ENCODE results near the gene BDKRB2. TPM values are rescaled to one million over a fixed set of nuclear protein-coding genes. Genes with fewer than 3 reads are reported as not detected.

The BDKRB2 gene
- total and polyA plus RNA-seq, 2 experiments from 2014 or later: 0.14 to 0.21 TPM

DNA sequence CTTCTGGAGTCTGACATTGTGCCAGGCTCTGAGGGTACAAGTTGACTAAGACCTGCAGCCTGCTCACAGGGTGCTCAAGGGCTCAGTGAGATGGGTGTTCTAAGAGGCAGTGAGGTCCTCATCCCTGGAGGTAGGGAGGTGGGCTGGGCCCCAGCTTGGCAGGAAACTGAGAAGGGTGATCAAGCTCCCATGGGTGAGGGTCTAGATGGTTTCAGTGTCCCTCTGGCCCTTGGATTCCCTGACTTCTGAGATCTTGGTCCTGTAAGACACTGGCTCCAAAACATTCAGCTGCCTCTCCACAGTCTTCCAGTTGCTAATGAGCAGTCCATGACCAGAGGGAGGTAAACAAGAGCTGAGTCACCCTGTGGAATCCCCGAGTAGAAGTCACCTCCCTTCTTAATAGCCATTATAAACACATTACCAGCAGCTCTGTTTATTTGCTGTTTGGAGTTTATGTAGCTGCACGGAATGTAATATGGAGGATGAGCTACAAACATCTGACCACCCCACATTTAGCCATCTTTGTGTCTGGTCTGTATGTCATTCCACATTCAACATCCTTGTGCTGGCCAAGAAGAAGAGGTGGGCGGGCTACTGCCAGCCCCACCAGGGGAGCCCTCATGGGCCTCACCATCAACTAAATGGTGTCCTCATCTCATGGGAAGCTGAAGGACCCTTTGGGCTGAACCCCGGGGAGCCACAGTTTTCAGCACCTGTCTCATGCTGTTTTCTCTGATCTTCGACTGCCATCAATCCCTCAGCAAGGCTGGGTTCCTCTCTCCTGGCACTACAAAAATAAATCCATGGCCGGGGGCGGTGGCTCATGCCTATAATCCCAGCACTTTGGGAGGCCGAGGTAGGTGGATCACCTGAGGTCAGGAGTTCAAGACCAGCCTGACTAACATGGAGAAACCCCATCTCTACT is 37.2 kb upstream of the BDKRB2 start:
- no peak overlapping the region for H3K27ac Mint-ChIP-seq
- H3K4me2 ChIP-seq: no peak overlapping the region

More for the DNA sequence above, 37.2 kb upstream of the BDKRB2 start:
- H3K9me3 Mint-ChIP-seq: no peaks in the 10 kb centered on the region; the same call in 2 of the 3 replicates
- H3K27me3 ChIP-seq (ENCODE audit: insufficient read depth): no peaks in the 10 kb centered on the region
- H3K4me3 Mint-ChIP-seq: no peak overlapping the region
- no peaks in the 10 kb centered on the region for H3F3A ChIP-seq (replicated peaks; ENCODE audit: low read depth)
- no peaks in the 10 kb centered on the region for H3K79me2 ChIP-seq (replicated peaks; ENCODE audit: insufficient read depth)
- H3K27me3 Mint-ChIP-seq (ENCODE audit: insufficient read depth, low read depth, poor library complexity): peaks cover 2% of the 10 kb centered on the region
- no peak for TF ChIP-seq EZH2phosphoT487 (IDR thresholded peaks at IDR 0.05; ENCODE audit: unreplicated experiment)
- TF ChIP-seq, protein P1, sequence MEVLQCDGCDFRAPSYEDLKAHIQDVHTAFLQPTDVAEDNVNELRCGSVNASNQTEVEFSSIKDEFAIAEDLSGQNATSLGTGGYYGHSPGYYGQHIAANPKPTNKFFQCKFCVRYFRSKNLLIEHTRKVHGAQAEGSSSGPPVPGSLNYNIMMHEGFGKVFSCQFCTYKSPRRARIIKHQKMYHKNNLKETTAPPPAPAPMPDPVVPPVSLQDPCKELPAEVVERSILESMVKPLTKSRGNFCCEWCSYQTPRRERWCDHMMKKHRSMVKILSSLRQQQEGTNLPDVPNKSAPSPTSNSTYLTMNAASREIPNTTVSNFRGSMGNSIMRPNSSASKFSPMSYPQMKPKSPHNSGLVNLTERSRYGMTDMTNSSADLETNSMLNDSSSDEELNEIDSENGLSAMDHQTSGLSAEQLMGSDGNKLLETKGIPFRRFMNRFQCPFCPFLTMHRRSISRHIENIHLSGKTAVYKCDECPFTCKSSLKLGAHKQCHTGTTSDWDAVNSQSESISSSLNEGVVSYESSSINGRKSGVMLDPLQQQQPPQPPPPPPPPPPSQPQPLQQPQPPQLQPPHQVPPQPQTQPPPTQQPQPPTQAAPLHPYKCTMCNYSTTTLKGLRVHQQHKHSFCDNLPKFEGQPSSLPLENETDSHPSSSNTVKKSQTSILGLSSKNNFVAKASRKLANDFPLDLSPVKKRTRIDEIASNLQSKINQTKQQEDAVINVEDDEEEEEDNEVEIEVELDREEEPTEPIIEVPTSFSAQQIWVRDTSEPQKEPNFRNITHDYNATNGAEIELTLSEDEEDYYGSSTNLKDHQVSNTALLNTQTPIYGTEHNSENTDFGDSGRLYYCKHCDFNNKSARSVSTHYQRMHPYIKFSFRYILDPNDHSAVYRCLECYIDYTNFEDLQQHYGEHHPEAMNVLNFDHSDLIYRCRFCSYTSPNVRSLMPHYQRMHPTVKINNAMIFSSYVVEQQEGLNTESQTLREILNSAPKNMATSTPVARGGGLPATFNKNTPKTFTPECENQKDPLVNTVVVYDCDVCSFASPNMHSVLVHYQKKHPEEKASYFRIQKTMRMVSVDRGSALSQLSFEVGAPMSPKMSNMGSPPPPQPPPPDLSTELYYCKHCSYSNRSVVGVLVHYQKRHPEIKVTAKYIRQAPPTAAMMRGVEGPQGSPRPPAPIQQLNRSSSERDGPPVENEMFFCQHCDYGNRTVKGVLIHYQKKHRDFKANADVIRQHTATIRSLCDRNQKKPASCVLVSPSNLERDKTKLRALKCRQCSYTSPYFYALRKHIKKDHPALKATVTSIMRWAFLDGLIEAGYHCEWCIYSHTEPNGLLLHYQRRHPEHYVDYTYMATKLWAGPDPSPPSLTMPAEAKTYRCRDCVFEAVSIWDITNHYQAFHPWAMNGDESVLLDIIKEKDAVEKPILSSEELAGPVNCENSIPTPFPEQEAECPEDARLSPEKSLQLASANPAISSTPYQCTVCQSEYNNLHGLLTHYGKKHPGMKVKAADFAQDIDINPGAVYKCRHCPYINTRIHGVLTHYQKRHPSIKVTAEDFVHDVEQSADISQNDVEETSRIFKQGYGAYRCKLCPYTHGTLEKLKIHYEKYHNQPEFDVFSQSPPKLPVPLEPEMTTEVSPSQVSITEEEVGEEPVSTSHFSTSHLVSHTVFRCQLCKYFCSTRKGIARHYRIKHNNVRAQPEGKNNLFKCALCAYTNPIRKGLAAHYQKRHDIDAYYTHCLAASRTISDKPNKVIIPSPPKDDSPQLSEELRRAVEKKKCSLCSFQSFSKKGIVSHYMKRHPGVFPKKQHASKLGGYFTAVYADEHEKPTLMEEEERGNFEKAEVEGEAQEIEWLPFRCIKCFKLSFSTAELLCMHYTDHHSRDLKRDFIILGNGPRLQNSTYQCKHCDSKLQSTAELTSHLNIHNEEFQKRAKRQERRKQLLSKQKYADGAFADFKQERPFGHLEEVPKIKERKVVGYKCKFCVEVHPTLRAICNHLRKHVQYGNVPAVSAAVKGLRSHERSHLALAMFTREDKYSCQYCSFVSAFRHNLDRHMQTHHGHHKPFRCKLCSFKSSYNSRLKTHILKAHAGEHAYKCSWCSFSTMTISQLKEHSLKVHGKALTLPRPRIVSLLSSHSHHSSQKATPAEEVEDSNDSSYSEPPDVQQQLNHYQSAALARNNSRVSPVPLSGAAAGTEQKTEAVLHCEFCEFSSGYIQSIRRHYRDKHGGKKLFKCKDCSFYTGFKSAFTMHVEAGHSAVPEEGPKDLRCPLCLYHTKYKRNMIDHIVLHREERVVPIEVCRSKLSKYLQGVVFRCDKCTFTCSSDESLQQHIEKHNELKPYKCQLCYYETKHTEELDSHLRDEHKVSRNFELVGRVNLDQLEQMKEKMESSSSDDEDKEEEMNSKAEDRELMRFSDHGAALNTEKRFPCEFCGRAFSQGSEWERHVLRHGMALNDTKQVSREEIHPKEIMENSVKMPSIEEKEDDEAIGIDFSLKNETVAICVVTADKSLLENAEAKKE (CRISPR knock-in tag; IDR thresholded peaks at IDR 0.05): no peak
- TF ChIP-seq ZNF331 (CRISPR knock-in tag; IDR thresholded peaks at IDR 0.05; ENCODE audit: low read depth): no peak
- no peak for TF ChIP-seq CREB1 (CRISPR knock-in tag; IDR thresholded peaks at IDR 0.05; ENCODE audit: low read depth)
- TF ChIP-seq POLR2AphosphoS5 (IDR thresholded peaks at IDR 0.05; ENCODE audit: low read depth): no peak
- TF ChIP-seq REST (IDR thresholded peaks at IDR 0.05; ENCODE audit: unreplicated experiment): no peak
- no peak for TF ChIP-seq STAT1 (IDR thresholded peaks at IDR 0.05; ENCODE audit: unreplicated experiment)
- no peak for TF ChIP-seq ETS1 (IDR thresholded peaks at IDR 0.05)
- TF ChIP-seq JUNB (IDR thresholded peaks at IDR 0.05; ENCODE audit: unreplicated experiment): no peak
- no peak for TF ChIP-seq NANOG (IDR thresholded peaks at IDR 0.05; ENCODE audit: borderline replicate concordance)
- TF ChIP-seq ZNF114 (CRISPR knock-in tag; IDR thresholded peaks at IDR 0.05): no peak
- H3K36me3 ChIP-seq (ENCODE audit: insufficient read depth): no peaks in the 10 kb centered on the region
- H3K4me1 ChIP-seq (ENCODE audit: insufficient read depth): no peaks in the 10 kb centered on the region
- no peaks in the 10 kb centered on the region for H3K4me1 Mint-ChIP-seq
- H4K20me1 ChIP-seq (replicated peaks; ENCODE audit: insufficient read depth): no peaks in the 10 kb centered on the region
- ATAC-seq (no peak), DNase-seq (ENCODE audit: low spot score) (no peak)
- no peak overlapping the region for H3K4me3 ChIP-seq
- no peaks in the 10 kb centered on the region for H3K9me2 ChIP-seq (ENCODE audit: insufficient read depth)
- H2AFZ ChIP-seq: no peak overlapping the region
- no peaks in the 10 kb centered on the region for H3K36me3 Mint-ChIP-seq (ENCODE audit: low read depth)
- no peak overlapping the region for H3K27ac ChIP-seq (ENCODE audit: low read depth)

All from GM23338 (cell line).